Loucy (cell line): ENCODE data around the gene C1QTNF4.
"Not testable (repeated sequence)": the region's sequence is repeated elsewhere in the genome, so short reads cannot be mapped to it uniquely, and the experiment has no call there.

ENCODE experiments used
- H2AFZ ChIP-seq: fragments of 200-600 bp; sonication (generic); 2 replicates; pipeline ENCODE4 v1.6.0; 2016; ENCODE audit warnings: antibody characterized with exemption, mild to moderate bottlenecking, low read length, moderate library complexity
- H3F3A ChIP-seq: fragments of 200-600 bp; 2 replicates; pipeline ENCODE4 v1.6.0; 2016; ENCODE audit warnings: antibody characterized with exemption, low read depth, mild to moderate bottlenecking
- H3K27me3 ChIP-seq: fragments of 200-600 bp; sonication (generic); 2 replicates; pipeline ENCODE4 v1.6.1; 2014; ENCODE audit warnings: low read length, mild to moderate bottlenecking; ENCODE audit not compliant: insufficient read depth, poor library complexity, severe bottlenecking
- H3K36me3 ChIP-seq: fragments of 200-600 bp; sonication (generic); 2 replicates; pipeline ENCODE4 v1.6.1; 2016; ENCODE audit warnings: low read length; ENCODE audit not compliant: insufficient read depth
- H3K4me1 ChIP-seq: fragments of 200-600 bp; sonication (generic); 2 replicates; pipeline ENCODE4 v1.5.1; 2014; ENCODE audit warnings: low read length, mild to moderate bottlenecking; ENCODE audit not compliant: insufficient read depth, poor library complexity, severe bottlenecking
- H3K4me2 ChIP-seq: fragments of 200-600 bp; sonication (generic); 2 replicates; pipeline ENCODE4 v1.6.0; 2014; ENCODE audit warnings: antibody characterized with exemption, low read length, low read depth, mild to moderate bottlenecking; ENCODE audit not compliant: poor library complexity, severe bottlenecking
- H3K4me3 ChIP-seq: fragments of 200-600 bp; sonication (generic); 2 replicates; pipeline ENCODE4 v1.5.1; 2014; ENCODE audit warnings: low read length, mild to moderate bottlenecking, mixed read lengths; ENCODE audit not compliant: poor library complexity, severe bottlenecking
- H3K79me2 ChIP-seq: fragments of 200-600 bp; sonication (generic); 2 replicates; pipeline ENCODE4 v1.6.1; 2014; ENCODE audit warnings: low read length; ENCODE audit not compliant: insufficient read depth
- H3K9ac ChIP-seq: fragments of 200-600 bp; sonication (generic); 2 replicates; pipeline ENCODE4 v1.6.0; 2014; ENCODE audit warnings: mild to moderate bottlenecking, low read depth, low read length, moderate library complexity; ENCODE audit not compliant: poor library complexity, severe bottlenecking
- H3K9me2 ChIP-seq: fragments of 200-600 bp; sonication (generic); replicated peaks from 2 replicates; pipeline ENCODE4 v1.6.1; 2016; ENCODE audit warnings: low read depth, low read length, mixed read lengths
- H3K9me3 ChIP-seq: fragments of 200-600 bp; sonication (generic); 2 replicates; pipeline ENCODE4 v1.6.1; 2014; ENCODE audit warnings: mild to moderate bottlenecking, antibody characterized with exemption, low read length, low read depth; ENCODE audit not compliant: insufficient read depth
- H4K20me1 ChIP-seq: fragments of 200-600 bp; sonication (generic); 2 replicates; pipeline ENCODE4 v1.6.0; 2014; ENCODE audit warnings: antibody characterized with exemption, low read length, mild to moderate bottlenecking; ENCODE audit not compliant: insufficient read depth, poor library complexity, severe bottlenecking
- EZH2phosphoT487 ChIP-seq: fragments of 200-600 bp; IDR thresholded peaks from 2 replicates; pipeline ENCODE4 v1.6.1; 2018; ENCODE audit warnings: antibody characterized with exemption, mild to moderate bottlenecking, moderate library complexity, borderline replicate concordance
- TF ChIP-seq, protein P1 (sequence below): fragments of 200-600 bp; sonication (generic); conservative IDR thresholded peaks from 2 replicates; pipeline ENCODE4 v1.5.1; 2014; ENCODE audit warnings: mild to moderate bottlenecking, antibody characterized with exemption, low read length

The C1QTNF4 gene

GRCh38 chr11:47593934-47594855 is at the start of gene C1QTNF4:
Gene C1QTNF4, minus strand, starts transcription at chr11:47594411. Its CDS starts 3,601 bp downstream, at chr11:47590810.
- Histone ChIP-seq H3K9ac (peak within 1 kb of the TSS; percentile 88), H3K4me2 (peak within 1 kb of the TSS; percentile 82), H2AFZ (no peak within 1 kb of the TSS), H3K27me3 (no peaks in the 10 kb centered on the region), H3K9me2 (no peaks in the 10 kb centered on the region), H3K4me1 (peaks cover 65% of the 10 kb centered on the region), H3K79me2 (peaks cover 38% of the 10 kb centered on the region), H4K20me1 (no peaks in the 10 kb centered on the region), H3K4me3 (peak within 1 kb of the TSS; percentile 83), H3K9me3 (no peaks in the 10 kb centered on the region), H3K36me3 (no peaks in the 10 kb centered on the region; the same call in 1 of the 2 replicates), H3F3A (peaks cover 15% of the 10 kb centered on the region; the same call in 1 of the 2 replicates)
- no peak for TF ChIP-seq EZH2phosphoT487
- TF ChIP-seq, protein P1, sequence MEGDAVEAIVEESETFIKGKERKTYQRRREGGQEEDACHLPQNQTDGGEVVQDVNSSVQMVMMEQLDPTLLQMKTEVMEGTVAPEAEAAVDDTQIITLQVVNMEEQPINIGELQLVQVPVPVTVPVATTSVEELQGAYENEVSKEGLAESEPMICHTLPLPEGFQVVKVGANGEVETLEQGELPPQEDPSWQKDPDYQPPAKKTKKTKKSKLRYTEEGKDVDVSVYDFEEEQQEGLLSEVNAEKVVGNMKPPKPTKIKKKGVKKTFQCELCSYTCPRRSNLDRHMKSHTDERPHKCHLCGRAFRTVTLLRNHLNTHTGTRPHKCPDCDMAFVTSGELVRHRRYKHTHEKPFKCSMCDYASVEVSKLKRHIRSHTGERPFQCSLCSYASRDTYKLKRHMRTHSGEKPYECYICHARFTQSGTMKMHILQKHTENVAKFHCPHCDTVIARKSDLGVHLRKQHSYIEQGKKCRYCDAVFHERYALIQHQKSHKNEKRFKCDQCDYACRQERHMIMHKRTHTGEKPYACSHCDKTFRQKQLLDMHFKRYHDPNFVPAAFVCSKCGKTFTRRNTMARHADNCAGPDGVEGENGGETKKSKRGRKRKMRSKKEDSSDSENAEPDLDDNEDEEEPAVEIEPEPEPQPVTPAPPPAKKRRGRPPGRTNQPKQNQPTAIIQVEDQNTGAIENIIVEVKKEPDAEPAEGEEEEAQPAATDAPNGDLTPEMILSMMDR: no peak

- Histone ChIP-seq H3K9ac (peak within 1 kb of the TSS; percentile 90), H3K27me3 (no peaks in the 10 kb centered on the region), H3K9me3 (no peaks in the 10 kb centered on the region), H3F3A (no peaks in the 10 kb centered on the region), H3K4me1 (peaks cover 23% of the 10 kb centered on the region), H3K36me3 (peaks cover 8% of the 10 kb centered on the region; the same call in 1 of the 2 replicates), H4K20me1 (peaks cover 10% of the 10 kb centered on the region), H3K79me2 (peaks cover 38% of the 10 kb centered on the region), H3K9me2 (no peaks in the 10 kb centered on the region), H3K4me2 (peak within 1 kb of the TSS; percentile 97), H2AFZ (peak within 1 kb of the TSS; percentile 70), H3K4me3 (peak within 1 kb of the TSS; percentile 89)
- TF ChIP-seq, protein P1: 0 out of 2 replicates have a peak, but pooled peaks have one; percentile 10
- no peak for TF ChIP-seq EZH2phosphoT487
Observed at GRCh38 chr11:47642099-47642855, 48.1 kb upstream of the C1QTNF4 start, which contains the start of gene MTCH2. Gene MTCH2, minus strand, starts transcription at chr11:47642559. Its CDS starts 94 bp downstream, at chr11:47642465.

DNA sequence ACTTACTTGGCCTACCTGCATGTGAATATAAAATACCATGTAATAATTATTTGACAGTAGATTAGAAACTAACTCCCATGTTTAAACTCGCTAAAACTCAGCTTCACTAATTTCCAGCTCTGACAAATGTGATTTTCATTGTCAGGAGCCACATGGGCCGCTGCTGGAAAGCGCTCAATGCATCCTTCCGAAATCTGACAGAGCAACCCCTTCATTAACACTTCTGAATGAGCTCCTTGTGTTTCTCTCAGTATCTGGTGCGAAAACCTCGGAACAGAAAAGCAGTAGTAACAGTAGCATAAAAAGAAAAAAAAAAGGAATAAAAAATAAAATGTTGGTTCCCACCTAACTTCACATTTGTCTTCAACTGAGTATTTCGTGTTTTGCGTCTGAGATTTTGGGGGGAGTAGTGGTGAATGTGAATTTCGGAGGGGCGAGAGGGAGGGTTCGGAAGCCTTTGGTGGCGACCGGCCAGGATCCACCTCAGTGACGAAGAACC is 47.4 kb upstream of the C1QTNF4 start:
- H3K4me1 ChIP-seq: peaks cover 23% of the 10 kb centered on the region
- no peaks in the 10 kb centered on the region for H3F3A ChIP-seq
- H2AFZ ChIP-seq: peak overlapping the region; percentile 70
- H3K4me3 ChIP-seq: peak overlapping the region; percentile 89
- H3K9ac ChIP-seq: peak overlapping the region; percentile 90
- H3K4me2 ChIP-seq: peak overlapping the region; percentile 97
- peaks cover 8% of the 10 kb centered on the region; the same call in 1 of the 2 replicates for H3K36me3 ChIP-seq
- peaks cover 10% of the 10 kb centered on the region for H4K20me1 ChIP-seq
- H3K79me2 ChIP-seq: peaks cover 38% of the 10 kb centered on the region
- no peaks in the 10 kb centered on the region for H3K27me3 ChIP-seq
- no peak for TF ChIP-seq EZH2phosphoT487
- TF ChIP-seq, protein P1: no peak
- no peaks in the 10 kb centered on the region for H3K9me2 ChIP-seq
- no peaks in the 10 kb centered on the region for H3K9me3 ChIP-seq

DNA sequence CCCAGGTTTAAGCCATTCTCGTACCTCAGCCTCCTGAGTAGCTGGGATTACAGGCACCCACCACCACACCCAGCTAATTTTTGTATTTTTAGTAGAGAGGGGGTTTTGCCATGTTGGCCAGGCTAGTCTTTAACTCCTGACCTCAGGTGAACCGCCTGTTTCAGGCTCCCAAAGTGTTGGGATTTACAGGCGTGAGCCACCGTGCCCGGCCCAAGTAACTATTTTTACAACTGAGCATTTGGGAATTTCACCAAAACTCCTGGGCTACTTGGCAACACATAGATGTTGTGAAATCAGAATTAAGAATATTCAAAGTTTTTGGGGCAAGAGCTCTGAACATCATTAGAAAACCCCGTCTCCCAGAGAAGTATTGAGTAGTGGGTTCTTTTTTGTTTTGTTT is 46.3 kb upstream of the C1QTNF4 start:
- peak overlapping the region; percentile 90 for H3K9ac ChIP-seq

More for the DNA sequence above, 46.3 kb upstream of the C1QTNF4 start:
- not testable (repeated sequence) for H3K9me2 ChIP-seq, H2AFZ ChIP-seq, H3K9me3 ChIP-seq, H3K27me3 ChIP-seq, H3F3A ChIP-seq
- Histone ChIP-seq H3K79me2 (peaks cover 38% of the 10 kb centered on the region), H3K4me1 (peaks cover 23% of the 10 kb centered on the region), H3K4me2 (peak overlapping the region; percentile 97), H4K20me1 (peaks cover 10% of the 10 kb centered on the region), H3K4me3 (peak overlapping the region; percentile 89), H3K36me3 (peaks cover 12% of the 10 kb centered on the region; the same call in 1 of the 2 replicates)
